ENCODE measurements around the gene RNASE11. TPM values are rescaled to one million over a fixed set of nuclear protein-coding genes. Genes with fewer than 3 reads are reported as not detected.

RNASE11 gene
- total RNA-seq, 1 donor from 2014 or later = not detected

GRCh38 chr14:20606190-20606901, 18.5 kb upstream of the RNASE11 start:
- peaks cover 9% of the 10 kb centered on the region for H3K4me1 ChIP-seq
- H3K36me3 ChIP-seq = no peaks in the 10 kb centered on the region
- intact Hi-C loops (cut with DNase I) = no loop called here
- TF ChIP-seq CTCF (IDR thresholded peaks at IDR 0.05) = peak in 1 of 3 experiments; percentile 5
- TF ChIP-seq POLR2AphosphoS5 (IDR thresholded peaks at IDR 0.05; ENCODE audit: insufficient read depth in 1 of 2, low read depth in 1 of 2) = no peak
- no peak for TF ChIP-seq POLR2A (IDR thresholded peaks at IDR 0.05)
- H3K27ac ChIP-seq = no peak overlapping the region
- no peaks in the 10 kb centered on the region for H3K27me3 ChIP-seq
- no peak for DNase-seq (ENCODE audit: extremely low spot score in 2 of 2)
- H3K9me3 ChIP-seq = no peaks in the 10 kb centered on the region
- H3K4me3 ChIP-seq = no peak overlapping the region

- DNase-seq (ENCODE audit: extremely low spot score in 2 of 2) = no peak
- no peak overlapping the region for H3K27ac ChIP-seq
- no peaks in the 10 kb centered on the region for H3K4me1 ChIP-seq
- H3K36me3 ChIP-seq = no peaks in the 10 kb centered on the region
- TF ChIP-seq CTCF (IDR thresholded peaks at IDR 0.05) = no peak
- TF ChIP-seq POLR2A (IDR thresholded peaks at IDR 0.05) = no peak
- no peak for TF ChIP-seq POLR2AphosphoS5 (IDR thresholded peaks at IDR 0.05; ENCODE audit: insufficient read depth in 1 of 2, low read depth in 1 of 2)
- no peak overlapping the region for H3K4me3 ChIP-seq
- H3K27me3 ChIP-seq = no peaks in the 10 kb centered on the region
- no peaks in the 10 kb centered on the region for H3K9me3 ChIP-seq
- intact Hi-C loops (cut with DNase I) = no loop called here
Measured at GRCh38 chr14:20603813-20604690, 16.3 kb upstream of the RNASE11 start.

- no peaks in the 10 kb centered on the region for H3K27me3 ChIP-seq
- no peaks in the 10 kb centered on the region for H3K9me3 ChIP-seq
- H3K36me3 ChIP-seq = no peaks in the 10 kb centered on the region
- H3K4me1 ChIP-seq = no peaks in the 10 kb centered on the region
- TF ChIP-seq POLR2A (IDR thresholded peaks at IDR 0.05) = no peak
- no peak for TF ChIP-seq CTCF (IDR thresholded peaks at IDR 0.05)
- TF ChIP-seq POLR2AphosphoS5 (IDR thresholded peaks at IDR 0.05; ENCODE audit: insufficient read depth in 1 of 2, low read depth in 1 of 2) = no peak
- H3K4me3 ChIP-seq = no peak overlapping the region
- no peak overlapping the region for H3K27ac ChIP-seq
- no peak for DNase-seq (ENCODE audit: extremely low spot score in 2 of 2)
- intact Hi-C loops (cut with DNase I) = no loop called here
Measured at GRCh38 chr14:20602583-20602982, 14.8 kb upstream of the RNASE11 start.

GRCh38 chr14:20601522-20601921, 13.7 kb upstream of the RNASE11 start:
- no peaks in the 10 kb centered on the region for H3K4me1 ChIP-seq
- no peak overlapping the region for H3K4me3 ChIP-seq
- TF ChIP-seq CTCF (IDR thresholded peaks at IDR 0.05) (no peak), POLR2A (IDR thresholded peaks at IDR 0.05) (no peak), POLR2AphosphoS5 (IDR thresholded peaks at IDR 0.05; ENCODE audit: insufficient read depth in 1 of 2, low read depth in 1 of 2) (no peak)
- no peaks in the 10 kb centered on the region for H3K36me3 ChIP-seq
- no peaks in the 10 kb centered on the region for H3K9me3 ChIP-seq
- no peak overlapping the region for H3K27ac ChIP-seq
- no peak for DNase-seq (ENCODE audit: extremely low spot score in 2 of 2)
- H3K27me3 ChIP-seq = no peaks in the 10 kb centered on the region
- intact Hi-C loops (cut with DNase I) = no loop called here
